Fibroblast of skin of scalp (primary cell): Measurements from ENCODE around the gene SPEM3.
A peak's percentile ranks its signal among the peaks of the same experiment; 100 is the strongest.
"Not testable (repeated sequence)": the region's sequence is repeated elsewhere in the genome, so short reads cannot be mapped to it uniquely, and the experiment has no call there.

Experiments
- DNase-seq: peaks from one replicate; pipeline ENCODE4 v3.0.0-alpha.2; 2013

SPEM3 gene

DNA sequence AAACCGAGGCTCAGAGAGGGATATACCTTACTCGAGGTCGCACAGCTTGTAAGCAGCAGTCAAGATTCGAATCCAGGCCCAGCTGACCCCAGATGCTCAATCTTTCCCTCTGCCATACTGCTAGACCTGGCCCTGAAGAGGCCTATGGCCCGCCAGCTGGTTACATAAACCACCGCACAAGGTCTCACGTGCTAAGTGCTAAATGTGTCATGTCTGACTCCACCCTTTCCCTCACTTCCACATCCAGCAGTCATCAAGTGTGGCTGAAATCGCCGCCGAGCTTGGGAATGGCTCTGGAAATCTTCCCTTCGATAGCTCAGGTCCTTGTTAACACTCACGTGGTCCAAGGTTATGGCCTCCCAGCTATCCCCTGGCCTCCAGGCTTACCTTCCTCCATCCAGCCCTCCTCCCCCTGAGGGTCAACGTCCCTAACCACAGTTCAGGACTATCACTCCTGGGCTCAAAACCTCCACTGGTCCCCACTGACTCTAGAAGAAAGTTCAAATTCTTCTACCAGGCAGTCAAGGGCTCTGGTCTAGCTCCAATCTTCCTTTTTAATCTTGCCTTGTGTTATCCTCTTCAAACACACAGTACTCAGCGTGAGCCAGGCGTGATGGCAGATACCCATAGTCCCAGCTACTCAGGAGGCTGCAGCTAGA is 47.2 kb downstream of the SPEM3 start:
- no peak for DNase-seq

DNA sequence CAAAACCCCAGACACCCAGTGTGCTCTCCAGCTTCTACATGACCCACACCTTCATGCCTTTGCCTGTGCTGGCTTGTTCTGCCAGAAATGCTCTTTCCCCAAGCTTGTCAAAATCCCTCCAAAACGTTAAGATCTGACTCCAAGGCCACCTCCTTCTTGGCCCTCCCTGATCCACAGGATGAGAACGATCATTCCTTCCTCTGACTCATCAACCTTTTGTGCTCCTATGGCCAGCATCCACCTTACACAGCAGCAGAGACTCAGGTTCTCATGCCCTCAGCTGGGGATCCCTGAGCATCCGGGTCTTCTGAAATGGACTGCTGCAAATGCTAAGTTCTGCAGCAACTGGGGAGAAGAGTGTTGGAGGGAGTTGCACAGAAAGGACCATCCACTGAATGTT is 47.8 kb downstream of the SPEM3 start:
- no peak for DNase-seq

DNA sequence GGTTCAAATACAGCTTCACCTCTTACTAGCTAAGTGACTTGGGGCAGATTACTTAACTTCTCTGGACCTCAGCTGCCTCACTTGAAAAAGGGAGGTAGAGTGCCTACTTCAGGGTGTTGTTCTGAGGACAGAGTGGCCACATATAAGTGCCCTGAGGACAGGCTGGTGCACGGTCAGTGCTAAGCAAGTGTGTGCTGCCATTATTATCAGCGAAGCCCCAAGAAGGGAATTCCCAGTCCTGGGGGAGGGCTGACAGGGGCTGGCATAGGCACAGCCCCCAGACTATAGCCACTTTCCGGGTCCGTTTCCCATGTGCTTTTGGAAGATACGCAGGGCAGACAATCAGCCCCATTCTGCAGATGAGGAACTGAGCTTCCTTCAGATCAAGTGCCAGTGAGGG is 48.3 kb downstream of the SPEM3 start:
- no peak for DNase-seq

GRCh38 chr17:7477392-7478275 is 49.0 kb downstream of the SPEM3 start:
- peak; percentile 83 for DNase-seq

DNA sequence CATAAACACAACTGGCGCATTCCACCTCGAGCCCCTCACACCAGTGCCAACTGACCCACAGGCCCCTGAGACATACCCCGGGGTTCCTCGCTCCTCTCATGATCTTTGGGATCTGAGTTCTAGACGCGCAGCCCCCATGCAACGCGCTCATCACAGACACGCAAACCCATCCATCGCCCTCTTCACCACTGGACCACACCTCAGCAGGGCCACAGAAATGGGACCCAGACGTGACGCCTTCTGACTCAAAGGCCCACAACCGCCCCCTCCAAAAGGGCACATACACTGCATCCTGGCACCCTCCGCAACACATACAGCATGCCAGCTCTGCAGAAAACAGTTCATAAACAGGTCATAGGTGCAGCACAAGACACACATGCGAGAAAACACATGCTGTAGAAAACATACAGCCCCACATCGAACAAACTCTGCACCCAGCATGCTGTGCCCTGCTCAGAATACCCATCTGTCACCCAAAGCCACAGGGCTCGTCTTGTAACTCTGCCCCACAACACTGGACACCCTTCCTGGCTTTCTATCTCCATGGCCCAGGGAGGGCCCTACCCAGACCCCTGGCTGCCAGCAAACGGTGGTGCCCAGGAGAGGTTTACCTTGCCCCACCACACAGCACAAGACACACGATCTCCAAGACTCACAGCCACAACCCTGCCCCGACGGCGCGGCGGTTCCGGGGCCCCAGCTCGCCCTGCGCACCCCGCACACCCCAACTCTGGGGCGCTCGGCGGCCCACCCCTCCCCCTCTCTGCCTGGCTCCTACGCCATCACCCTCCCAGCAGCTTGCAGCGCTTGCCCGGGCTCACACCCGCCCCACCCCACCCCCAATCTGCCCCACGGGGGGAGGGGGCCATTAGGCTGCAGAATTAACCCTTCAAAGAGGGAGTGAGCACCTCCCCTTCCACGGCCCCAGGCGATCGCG is 49.9 kb downstream of the SPEM3 start:
- peak; percentile 50 for DNase-seq

- DNase-seq: peak; percentile 63
These were observed 50.8 kb downstream of the SPEM3 start, which contains the start of gene ZBTB4 for GRCh38 chr17:7479213-7480088. Gene ZBTB4, minus strand, starts transcription at chr17:7479631. Its CDS starts 12,830 bp downstream, at chr17:7466801.

DNA sequence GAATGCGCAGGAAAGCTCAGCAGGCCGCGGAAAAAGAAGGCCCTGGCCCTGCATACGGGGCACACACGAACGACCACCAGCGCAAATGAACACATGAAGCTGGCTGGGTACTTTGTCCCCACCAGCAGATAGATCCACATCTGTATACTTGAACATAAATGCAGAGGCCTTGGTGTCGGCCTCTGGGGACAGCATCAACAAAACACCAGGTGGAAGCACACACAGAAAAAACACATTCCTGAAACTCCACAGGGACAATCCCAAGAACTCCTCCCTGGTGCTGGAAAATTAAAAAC is 51.4 kb downstream of the SPEM3 start:
- no peak for DNase-seq

DNA sequence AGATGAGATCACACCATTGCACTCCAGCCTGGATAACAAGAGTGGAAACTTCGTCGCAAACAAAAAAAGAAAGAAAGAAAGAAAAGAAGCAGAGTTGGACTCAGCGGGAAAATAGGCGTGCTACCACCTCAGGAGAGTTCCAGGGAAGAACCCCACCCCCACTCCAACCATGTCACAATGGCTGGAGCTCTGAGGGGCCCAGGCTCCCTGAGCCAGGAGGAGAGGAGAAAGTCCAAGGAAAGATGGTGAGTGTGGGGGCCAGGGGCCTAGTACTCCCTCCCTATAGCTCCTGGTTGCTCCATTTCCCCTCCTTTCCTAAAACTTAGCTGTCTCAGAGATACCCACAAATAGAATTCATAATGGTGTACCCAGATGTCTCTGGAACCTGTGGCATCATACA is 52.6 kb downstream of the SPEM3 start, which contains the start of gene SLC35G6:
SLC35G6 (plus strand) TSS at position 172 of the 400 bp plus-strand sequence; CDS start at position 243, 71 bp downstream.
- not testable (repeated sequence) for DNase-seq

GRCh38 chr17:7481842-7482741 is 53.4 kb downstream of the SPEM3 start:
- not testable (repeated sequence) for DNase-seq
